ENCODE measurements around the gene MSL3B.
A peak's percentile ranks its signal among the peaks of the same experiment; 100 is the strongest.

Gene MSL3B

GRCh38 chr2:233865838-233866237, 2.3 kb downstream of the MSL3B start:
- Histone ChIP-seq H3K4me3 (ENCODE audit: low read depth, low read length) (no peak overlapping the region), H3K36me3 (ENCODE audit: insufficient read depth) (no peaks in the 10 kb centered on the region), H3K4me1 (ENCODE audit: insufficient read depth) (no peaks in the 10 kb centered on the region), H3K27ac (ENCODE audit: low read depth) (no peak overlapping the region)
- no peak for DNase-seq (ENCODE audit: extremely low spot score)
- WGBS, result 92% methylated on average over 3 of the region's 3 CpGs

- Histone ChIP-seq H3K4me1 (ENCODE audit: insufficient read depth) (no peaks in the 10 kb centered on the region), H3K4me3 (ENCODE audit: low read depth, low read length) (no peak overlapping the region), H3K36me3 (ENCODE audit: insufficient read depth) (no peaks in the 10 kb centered on the region), H3K27ac (ENCODE audit: low read depth) (no peak overlapping the region)
- DNase-seq (ENCODE audit: extremely low spot score), result no peak
- 78% methylated on average over 4 of the region's 4 CpGs for WGBS
Measured at GRCh38 chr2:233862261-233862768, 5.9 kb downstream of the MSL3B start.

- Histone ChIP-seq H3K4me3 (ENCODE audit: low read depth, low read length) (no peak overlapping the region), H3K36me3 (ENCODE audit: insufficient read depth) (no peaks in the 10 kb centered on the region), H3K4me1 (ENCODE audit: insufficient read depth) (no peaks in the 10 kb centered on the region), H3K27ac (ENCODE audit: low read depth) (no peak overlapping the region)
- 78% methylated on average over 4 of the region's 4 CpGs for WGBS
- DNase-seq (ENCODE audit: extremely low spot score), result no peak
Measured at GRCh38 chr2:233858331-233858730, 9.9 kb downstream of the MSL3B start.

- no peak overlapping the region for H3K27ac ChIP-seq (ENCODE audit: low read depth)
- no peaks in the 10 kb centered on the region for H3K4me1 ChIP-seq (ENCODE audit: insufficient read depth)
- H3K36me3 ChIP-seq (ENCODE audit: insufficient read depth), result no peaks in the 10 kb centered on the region
- no peak for DNase-seq (ENCODE audit: extremely low spot score)
- 45% methylated on average over 9 of the region's 9 CpGs for WGBS
- no peak overlapping the region for H3K4me3 ChIP-seq (ENCODE audit: low read depth, low read length)
Measured at GRCh38 chr2:233857511-233858141, 10.6 kb downstream of the MSL3B start.

GRCh38 chr2:233856184-233856583, 12.0 kb downstream of the MSL3B start:
- Histone ChIP-seq H3K4me3 (ENCODE audit: low read depth, low read length) (no peak overlapping the region), H3K27ac (ENCODE audit: low read depth) (no peak overlapping the region), H3K4me1 (ENCODE audit: insufficient read depth) (no peaks in the 10 kb centered on the region), H3K36me3 (ENCODE audit: insufficient read depth) (no peaks in the 10 kb centered on the region)
- 96% methylated on average over 5 of the region's 5 CpGs for WGBS
- DNase-seq (ENCODE audit: extremely low spot score), result no peak

- 85% methylated on average over 5 of the region's 5 CpGs for WGBS
- Histone ChIP-seq H3K36me3 (ENCODE audit: insufficient read depth) (no peaks in the 10 kb centered on the region), H3K27ac (ENCODE audit: low read depth) (no peak overlapping the region), H3K4me3 (ENCODE audit: low read depth, low read length) (no peak overlapping the region), H3K4me1 (ENCODE audit: insufficient read depth) (no peaks in the 10 kb centered on the region)
- DNase-seq (ENCODE audit: extremely low spot score), result no peak
Measured at GRCh38 chr2:233855345-233855744, 12.8 kb downstream of the MSL3B start.

GRCh38 chr2:233854241-233854981, 13.8 kb downstream of the MSL3B start, which contains the start of gene HJURP:
HJURP (minus strand) TSS chr2:233854535; CDS start chr2:233854500, 35 bp downstream.
- H3K4me3 ChIP-seq (ENCODE audit: low read depth, low read length), result peak within 1 kb of the TSS; percentile 54
- H3K36me3 ChIP-seq (ENCODE audit: insufficient read depth), result no peaks in the 10 kb centered on the region
- no peak within 1 kb of the TSS for H3K27ac ChIP-seq (ENCODE audit: low read depth)
- peak; percentile 91 for DNase-seq (ENCODE audit: extremely low spot score)
- H3K4me1 ChIP-seq (ENCODE audit: insufficient read depth), result no peaks in the 10 kb centered on the region
- 1% methylated on average over 60 of the region's 60 CpGs for WGBS

- under 1% methylated on average over 25 of the region's 25 CpGs for WGBS
Measured at GRCh38 chr2:233853883-233854240, 14.3 kb downstream of the MSL3B start.

GRCh38 chr2:233853353-233853752, 14.8 kb downstream of the MSL3B start:
- H3K4me3 ChIP-seq (ENCODE audit: low read depth, low read length), result no peak overlapping the region
- WGBS, result 37% methylated on average over 8 of the region's 8 CpGs
- H3K4me1 ChIP-seq (ENCODE audit: insufficient read depth), result no peaks in the 10 kb centered on the region
- no peak for DNase-seq (ENCODE audit: extremely low spot score)
- no peak overlapping the region for H3K27ac ChIP-seq (ENCODE audit: low read depth)
- no peaks in the 10 kb centered on the region for H3K36me3 ChIP-seq (ENCODE audit: insufficient read depth)

More at GRCh38 chr2:233853883-233854240, 14.3 kb downstream of the MSL3B start:
- Histone ChIP-seq H3K27ac (ENCODE audit: low read depth) (no peak overlapping the region), H3K4me3 (ENCODE audit: low read depth, low read length) (peak overlapping the region; percentile 54), H3K4me1 (ENCODE audit: insufficient read depth) (no peaks in the 10 kb centered on the region), H3K36me3 (ENCODE audit: insufficient read depth) (no peaks in the 10 kb centered on the region)
- no peak for DNase-seq (ENCODE audit: extremely low spot score)

GRCh38 chr2:233852056-233852455, 16.1 kb downstream of the MSL3B start:
- no peaks in the 10 kb centered on the region for H3K4me1 ChIP-seq (ENCODE audit: insufficient read depth)
- H3K36me3 ChIP-seq (ENCODE audit: insufficient read depth), result no peaks in the 10 kb centered on the region
- H3K4me3 ChIP-seq (ENCODE audit: low read depth, low read length), result no peak overlapping the region
- no peak overlapping the region for H3K27ac ChIP-seq (ENCODE audit: low read depth)
- no peak for DNase-seq (ENCODE audit: extremely low spot score)
- WGBS, result 79% methylated on average over 3 of the region's 3 CpGs

- no peak for DNase-seq (ENCODE audit: extremely low spot score)
- 95% methylated on average over 6 of the region's 6 CpGs for WGBS
- H3K4me1 ChIP-seq (ENCODE audit: insufficient read depth), result no peaks in the 10 kb centered on the region
Measured at GRCh38 chr2:233851169-233851568, 17.0 kb downstream of the MSL3B start.

GRCh38 chr2:233850745-233851144, 17.4 kb downstream of the MSL3B start:
- H3K27ac ChIP-seq (ENCODE audit: low read depth), result no peak overlapping the region
- no peak for DNase-seq (ENCODE audit: extremely low spot score)
- no peak overlapping the region for H3K4me3 ChIP-seq (ENCODE audit: low read depth, low read length)
- 92% methylated on average over 7 of the region's 7 CpGs for WGBS
- no peaks in the 10 kb centered on the region for H3K36me3 ChIP-seq (ENCODE audit: insufficient read depth)
- H3K4me1 ChIP-seq (ENCODE audit: insufficient read depth), result no peaks in the 10 kb centered on the region

More at GRCh38 chr2:233851169-233851568, 17.0 kb downstream of the MSL3B start:
- no peaks in the 10 kb centered on the region for H3K36me3 ChIP-seq (ENCODE audit: insufficient read depth)
- H3K4me3 ChIP-seq (ENCODE audit: low read depth, low read length), result no peak overlapping the region
- no peak overlapping the region for H3K27ac ChIP-seq (ENCODE audit: low read depth)

GRCh38 chr2:233849607-233850271, 18.4 kb downstream of the MSL3B start:
- no peaks in the 10 kb centered on the region for H3K4me1 ChIP-seq (ENCODE audit: insufficient read depth)
- WGBS, result 94% methylated on average over 13 of the region's 13 CpGs
- DNase-seq (ENCODE audit: extremely low spot score), result no peak
- no peak overlapping the region for H3K4me3 ChIP-seq (ENCODE audit: low read depth, low read length)
- no peak overlapping the region for H3K27ac ChIP-seq (ENCODE audit: low read depth)
- H3K36me3 ChIP-seq (ENCODE audit: insufficient read depth), result no peaks in the 10 kb centered on the region

GRCh38 chr2:233848276-233848675, 19.9 kb downstream of the MSL3B start:
- 95% methylated on average over 13 of the region's 13 CpGs for WGBS
- no peak overlapping the region for H3K27ac ChIP-seq (ENCODE audit: low read depth)
- no peak overlapping the region for H3K4me3 ChIP-seq (ENCODE audit: low read depth, low read length)
- no peaks in the 10 kb centered on the region for H3K4me1 ChIP-seq (ENCODE audit: insufficient read depth)
- no peaks in the 10 kb centered on the region for H3K36me3 ChIP-seq (ENCODE audit: insufficient read depth)
- DNase-seq (ENCODE audit: extremely low spot score), result no peak
